HepG2 (cell line): ENCODE measurements around the gene EIF4G2. TPM values are rescaled to one million over a fixed set of nuclear protein-coding genes. Genes with fewer than 3 reads are reported as not detected.

Experiments used
- FOXK1 ChIP-seq: sonication (generic); formaldehyde crosslinking; IDR thresholded peaks from 2 replicates; pipeline ENCODE4 v1.4.0; 2020; ENCODE audit warnings: low read depth, missing genetic modification reagents, borderline replicate concordance
- GLMP ChIP-seq: sonication (generic); formaldehyde crosslinking; IDR thresholded peaks from 2 replicates; pipeline ENCODE4 v1.9.0; 2021; ENCODE audit warnings: missing genetic modification reagents, mild to moderate bottlenecking, borderline replicate concordance
- GTF3A ChIP-seq: sonication (generic); formaldehyde crosslinking; conservative IDR thresholded peaks from 2 replicates; pipeline ENCODE4 v1.4.0; 2020; ENCODE audit warnings: mild to moderate bottlenecking, missing genetic modification reagents
- JUNB ChIP-seq: sonication (generic); formaldehyde crosslinking; IDR thresholded peaks from 2 replicates; pipeline ENCODE4 v1.8.0; 2022; ENCODE audit warnings: missing genetic modification reagents, mild to moderate bottlenecking, borderline replicate concordance
- MEIS1 ChIP-seq: sonication (generic); formaldehyde crosslinking; IDR thresholded peaks from 2 replicates; pipeline ENCODE4 v1.9.0; 2021; ENCODE audit warnings: mild to moderate bottlenecking, missing genetic modification reagents, moderate library complexity, borderline replicate concordance
- SIX1 ChIP-seq: sonication (generic); formaldehyde crosslinking; IDR thresholded peaks from 2 replicates; pipeline ENCODE4 v1.4.0; 2020; ENCODE audit warnings: missing genetic modification reagents, borderline replicate concordance
- TEAD3 ChIP-seq: optimal IDR thresholded peaks from 2 replicates; pipeline ENCODE3; 2016; ENCODE audit warnings: borderline replicate concordance
- THAP7 ChIP-seq: sonication (generic); formaldehyde crosslinking; IDR thresholded peaks from 2 replicates; pipeline ENCODE4 v1.8.1; 2023; ENCODE audit warnings: mild to moderate bottlenecking, missing genetic modification reagents
- XRCC5 ChIP-seq: fragments of 200-400 bp; formaldehyde crosslinking; optimal IDR thresholded peaks from 2 replicates; pipeline ENCODE3; 2017; ENCODE audit warnings: mild to moderate bottlenecking, low read length
- ZFP37 ChIP-seq: sonication (generic); formaldehyde crosslinking; IDR thresholded peaks from 2 replicates; pipeline ENCODE4 v1.4.0; 2020; ENCODE audit warnings: missing genetic modification reagents, borderline replicate concordance
- ZNF101 ChIP-seq: sonication (generic); formaldehyde crosslinking; IDR thresholded peaks from 2 replicates; pipeline ENCODE4 v1.4.0; 2020; ENCODE audit warnings: mild to moderate bottlenecking, low read depth, missing genetic modification reagents, borderline replicate concordance
- ZNF276 ChIP-seq: sonication (generic); formaldehyde crosslinking; IDR thresholded peaks from 2 replicates; pipeline ENCODE4 v1.4.0; 2020; ENCODE audit warnings: mild to moderate bottlenecking, low read depth, missing genetic modification reagents
- ZNF33B ChIP-seq: sonication (generic); formaldehyde crosslinking; IDR thresholded peaks from 2 replicates; pipeline ENCODE4 v1.5.1; 2020; ENCODE audit warnings: mild to moderate bottlenecking, missing genetic modification reagents
- ZNF441 ChIP-seq: sonication (generic); formaldehyde crosslinking; IDR thresholded peaks from 2 replicates; pipeline ENCODE4 v1.7.0; 2021; ENCODE audit warnings: missing genetic modification reagents, borderline replicate concordance
- ZNF563 ChIP-seq: sonication (generic); formaldehyde crosslinking; IDR thresholded peaks from 2 replicates; pipeline ENCODE4 v1.8.0; 2022; ENCODE audit warnings: mild to moderate bottlenecking, moderate library complexity, missing genetic modification reagents
- ZNF784 ChIP-seq: sonication (generic); formaldehyde crosslinking; IDR thresholded peaks from 2 replicates; pipeline ENCODE4 v1.5.1; 2020; ENCODE audit warnings: missing genetic modification reagents, mild to moderate bottlenecking, borderline replicate concordance
- ZNF850 ChIP-seq: sonication (generic); formaldehyde crosslinking; conservative IDR thresholded peaks from 2 replicates; pipeline ENCODE4 v1.9.0; 2021; ENCODE audit warnings: mild to moderate bottlenecking, missing genetic modification reagents
- polyA plus RNA-seq, 8 experiments: library from polyadenylated mRNA; depleted of rRNA in 3 of 8; stranded (reverse) in 7 of 8; unstranded in 1 of 8; fragments of >200 nt; fragmentation: Illumina TruSeq in 4 of 8; extraction: Trizol in 4 of 8; gene quantifications; 2 replicates each; pipeline versions ENCODE4 v1.2.1 to v1.2.3, GENCODE V29; 2011 to 2016; ENCODE audit warnings: low read depth in 4 of 8, missing spikeins in 1 of 8, mixed read lengths in 1 of 8; ENCODE audit not compliant: insufficient read depth in 1 of 8
- total RNA-seq, 5 experiments: library from RNA; depleted of rRNA; stranded (reverse); fragments of >200 nt; fragmentation: Illumina TruSeq; extraction: Trizol; gene quantifications; 2 replicates each; pipeline ENCODE4 v1.2.3, GENCODE V29; 2016; ENCODE audit warnings: low read depth in 1 of 5
- TF ChIP-seq, protein P1 (sequence below): sonication (generic); formaldehyde crosslinking; IDR thresholded peaks from 2 replicates; pipeline ENCODE4 v1.8.0; 2022; ENCODE audit warnings: mild to moderate bottlenecking, missing genetic modification reagents, moderate library complexity
- TF ChIP-seq, protein P2 (sequence below): sonication (generic); formaldehyde crosslinking; IDR thresholded peaks from 2 replicates; pipeline ENCODE4 v1.9.0; 2022; ENCODE audit warnings: low read depth, missing genetic modification reagents

The EIF4G2 gene
- total and polyA plus RNA-seq, 2 of the 13 experiments (the other 11 are each of a cell fraction or from before 2014, with no cell fraction given) = 362 to 546 TPM

GRCh38 chr11:10792385-10793068, 16.2 kb downstream of the EIF4G2 start (continued):
- TF ChIP-seq ZNF784 (CRISPR knock-in tag) (no peak), MEIS1 (CRISPR knock-in tag) (peak; percentile 72; the same call in 1 of the 2 replicates), ZNF276 (CRISPR knock-in tag) (no peak), ZNF441 (CRISPR knock-in tag) (no peak), ZNF563 (CRISPR knock-in tag) (no peak), JUNB (CRISPR knock-in tag) (no peak), GTF3A (CRISPR knock-in tag) (no peak), FOXK1 (CRISPR knock-in tag) (no peak), XRCC5 (peak; percentile 91), ZNF101 (CRISPR knock-in tag) (no peak), ZNF850 (CRISPR knock-in tag) (0 out of 2 replicates have a peak, but pooled peaks have one; percentile 29), TEAD3 (peak; percentile 23), ZNF33B (CRISPR knock-in tag) (no peak), ZFP37 (CRISPR knock-in tag) (no peak), GLMP (CRISPR knock-in tag) (no peak), SIX1 (no peak), THAP7 (CRISPR knock-in tag) (no peak)
- TF ChIP-seq, protein P1, sequence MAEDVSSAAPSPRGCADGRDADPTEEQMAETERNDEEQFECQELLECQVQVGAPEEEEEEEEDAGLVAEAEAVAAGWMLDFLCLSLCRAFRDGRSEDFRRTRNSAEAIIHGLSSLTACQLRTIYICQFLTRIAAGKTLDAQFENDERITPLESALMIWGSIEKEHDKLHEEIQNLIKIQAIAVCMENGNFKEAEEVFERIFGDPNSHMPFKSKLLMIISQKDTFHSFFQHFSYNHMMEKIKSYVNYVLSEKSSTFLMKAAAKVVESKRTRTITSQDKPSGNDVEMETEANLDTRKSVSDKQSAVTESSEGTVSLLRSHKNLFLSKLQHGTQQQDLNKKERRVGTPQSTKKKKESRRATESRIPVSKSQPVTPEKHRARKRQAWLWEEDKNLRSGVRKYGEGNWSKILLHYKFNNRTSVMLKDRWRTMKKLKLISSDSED = no peak
- TF ChIP-seq, protein P2, sequence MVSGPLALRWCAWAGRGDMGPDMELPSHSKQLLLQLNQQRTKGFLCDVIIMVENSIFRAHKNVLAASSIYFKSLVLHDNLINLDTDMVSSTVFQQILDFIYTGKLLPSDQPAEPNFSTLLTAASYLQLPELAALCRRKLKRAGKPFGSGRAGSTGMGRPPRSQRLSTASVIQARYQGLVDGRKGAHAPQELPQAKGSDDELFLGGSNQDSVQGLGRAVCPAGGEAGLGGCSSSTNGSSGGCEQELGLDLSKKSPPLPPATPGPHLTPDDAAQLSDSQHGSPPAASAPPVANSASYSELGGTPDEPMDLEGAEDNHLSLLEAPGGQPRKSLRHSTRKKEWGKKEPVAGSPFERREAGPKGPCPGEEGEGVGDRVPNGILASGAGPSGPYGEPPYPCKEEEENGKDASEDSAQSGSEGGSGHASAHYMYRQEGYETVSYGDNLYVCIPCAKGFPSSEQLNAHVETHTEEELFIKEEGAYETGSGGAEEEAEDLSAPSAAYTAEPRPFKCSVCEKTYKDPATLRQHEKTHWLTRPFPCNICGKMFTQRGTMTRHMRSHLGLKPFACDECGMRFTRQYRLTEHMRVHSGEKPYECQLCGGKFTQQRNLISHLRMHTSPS = no peak
